Measurements from ENCODE around the gene DLG5.

DNA sequence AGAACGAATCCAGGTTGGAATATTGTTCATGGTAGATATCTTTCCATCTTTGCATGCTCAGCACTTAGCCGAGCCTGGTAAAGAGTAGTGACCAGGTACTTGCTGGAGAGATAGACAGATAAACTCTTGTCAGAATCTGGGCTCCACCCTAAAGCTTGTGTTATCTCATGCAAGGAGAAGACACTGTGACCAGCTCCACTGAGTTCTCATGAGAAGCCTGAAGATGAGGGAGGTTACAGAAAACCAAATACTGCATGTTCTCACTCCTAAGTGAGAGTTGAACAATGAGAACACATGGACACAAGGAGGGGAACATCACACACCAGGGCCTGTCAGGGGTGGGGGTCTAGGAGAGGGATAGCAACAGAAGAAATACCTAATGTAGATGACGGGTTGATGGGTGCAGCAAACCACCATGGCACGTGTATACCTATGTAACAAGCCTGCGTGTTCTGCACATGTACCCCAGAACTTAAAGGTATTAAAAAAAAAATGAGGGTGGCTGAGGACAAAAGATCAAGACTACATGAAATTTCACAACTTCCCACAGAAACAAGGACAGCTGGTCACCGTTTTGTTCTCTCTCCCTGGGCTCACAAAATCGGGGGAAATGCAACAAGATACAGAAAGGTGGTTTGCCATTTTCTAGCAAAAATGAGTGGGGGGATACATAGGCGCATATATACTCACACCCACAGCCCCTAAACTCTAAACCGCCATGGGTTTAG is 17.4 kb downstream of the DLG5 start:
- TF ChIP-seq EZH2 (IDR thresholded peaks at IDR 0.05; ENCODE audit: insufficient read depth, poor library complexity, severe bottlenecking) (no peak), EZH2phosphoT487 (IDR thresholded peaks at IDR 0.05; ENCODE audit: insufficient read depth, low read depth) (no peak)
